GM18861 (cell line): ENCODE measurements around the gene RPS6KL1.
"Not testable (repeated sequence)": the region's sequence is repeated elsewhere in the genome, so short reads cannot be mapped to it uniquely, and the experiment has no call there.

ENCODE experiments used
- ATAC-seq: cut with Tn5 transposase; IDR thresholded peaks from one replicate; pipeline ENCODE4 v1.9.1; 2021; ENCODE audit not compliant: unreplicated experiment

Gene RPS6KL1

DNA sequence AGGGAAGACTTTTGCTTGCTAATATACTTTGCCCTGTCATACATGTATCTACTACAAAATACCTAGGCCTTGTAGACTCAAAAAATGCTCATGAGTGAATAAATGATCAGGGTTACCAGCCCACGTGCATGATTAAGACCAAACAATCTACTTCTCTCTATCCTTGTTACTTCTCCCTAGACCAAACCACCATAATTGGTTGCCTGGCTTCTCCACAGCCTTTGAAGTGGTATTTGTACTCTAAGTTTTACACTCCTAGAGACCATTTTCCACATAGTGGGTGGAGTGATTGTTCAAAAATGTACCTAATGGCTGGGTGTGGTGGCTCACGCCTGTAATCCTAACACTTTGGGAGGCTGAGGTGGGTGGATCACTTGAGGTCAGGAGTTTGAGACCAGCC, 14.1 kb upstream of the RPS6KL1 start:
- ATAC-seq = no peak

DNA sequence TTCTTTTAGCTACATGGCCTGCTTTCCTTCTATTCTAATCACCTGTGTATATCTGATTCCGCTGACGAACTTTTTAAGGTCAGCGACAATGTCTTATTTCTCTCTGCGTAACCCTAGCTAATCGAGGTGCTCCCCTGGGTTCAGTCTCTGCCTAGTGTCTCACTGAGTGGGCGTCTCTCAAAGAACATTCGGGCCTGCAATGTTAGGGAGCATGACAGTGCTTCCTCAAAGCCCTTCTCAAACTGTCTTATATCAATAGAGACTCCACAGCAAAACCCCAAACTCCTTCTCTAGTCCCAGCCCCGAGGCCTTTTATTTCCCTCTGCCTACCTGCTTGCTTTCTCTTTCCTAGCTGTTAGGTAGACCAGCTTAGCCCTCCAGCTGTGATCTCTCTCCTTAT, 13.7 kb upstream of the RPS6KL1 start:
- no peak for ATAC-seq

DNA sequence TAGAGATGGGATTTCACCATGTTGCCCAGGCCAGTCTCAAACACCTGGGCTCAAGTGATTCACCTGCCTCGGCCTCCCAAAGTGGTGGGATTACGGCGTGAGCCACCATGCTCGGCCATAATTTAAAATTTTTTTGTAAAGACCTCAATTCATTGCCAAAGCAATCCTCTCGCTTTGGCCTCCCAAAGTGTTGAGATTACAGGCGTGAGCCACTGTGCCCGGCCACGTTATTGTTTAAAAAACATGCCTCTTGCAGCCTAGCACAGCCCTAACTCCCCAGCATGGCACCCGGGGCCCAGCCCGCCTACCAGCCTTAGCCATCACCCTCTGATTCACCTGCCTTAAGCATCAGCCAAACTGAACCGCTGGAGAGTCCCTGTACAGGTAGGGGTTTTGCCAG, 13.1 kb upstream of the RPS6KL1 start:
- ATAC-seq = no peak

DNA sequence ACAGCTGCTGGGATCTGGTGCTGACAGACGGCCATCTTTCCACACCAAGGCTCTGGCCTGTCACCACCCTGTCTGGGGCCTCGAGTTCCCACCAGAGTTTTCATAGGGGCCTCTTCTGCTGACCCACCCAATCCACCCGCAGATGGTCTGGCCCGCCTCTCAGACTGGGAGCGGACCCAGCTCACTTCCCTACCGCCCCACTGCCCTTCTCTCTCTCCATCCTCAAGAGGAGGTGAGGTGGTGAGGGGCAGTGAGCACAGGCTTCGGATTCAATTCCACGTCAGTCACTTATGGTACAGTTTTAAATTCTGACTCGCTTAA, 12.3 kb upstream of the RPS6KL1 start:
- ATAC-seq = no peak

DNA sequence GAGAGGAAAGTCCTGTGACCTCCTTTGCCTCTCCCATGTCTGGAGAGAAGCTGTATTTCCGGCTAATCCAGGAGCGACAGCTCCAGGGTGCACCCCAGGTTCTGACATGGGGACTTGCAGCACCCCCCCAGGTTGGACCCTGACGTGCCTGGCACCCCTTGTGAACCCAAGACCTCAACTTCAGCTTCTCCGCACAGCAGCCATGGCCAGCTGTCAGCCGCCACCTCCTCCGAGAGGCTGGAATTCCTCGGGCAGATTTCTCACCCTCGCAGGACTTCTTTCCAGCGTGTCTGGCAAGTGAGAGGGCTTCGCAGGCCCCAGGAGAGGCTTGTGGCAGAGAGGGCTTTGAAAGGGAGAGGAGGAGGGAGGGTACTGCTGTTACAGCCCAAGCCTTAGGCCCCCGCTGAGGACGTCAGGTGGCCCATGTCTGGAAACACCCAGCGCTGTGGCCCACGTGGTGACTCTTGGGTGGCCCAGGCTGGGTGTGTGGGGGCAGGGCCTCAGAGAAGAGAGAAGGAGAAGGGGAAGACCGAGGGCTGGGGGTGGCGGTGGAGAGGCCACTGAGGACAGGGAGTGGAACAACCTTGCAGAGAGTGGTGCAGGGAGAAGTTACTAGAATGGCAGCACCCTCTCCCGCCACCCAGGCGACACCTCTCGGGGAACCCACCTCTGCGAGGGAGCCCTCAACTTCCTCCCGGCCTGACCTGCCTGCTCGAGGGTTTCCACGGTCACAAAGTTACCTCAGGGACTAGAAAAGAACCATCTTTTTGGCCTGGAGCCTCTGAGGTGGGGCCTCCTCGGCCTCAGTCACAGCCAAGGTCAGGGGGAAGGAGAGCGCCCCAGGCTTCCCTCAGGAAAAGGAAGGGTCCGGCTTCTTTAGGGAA, 11.7 kb upstream of the RPS6KL1 start:
- no peak for ATAC-seq

DNA sequence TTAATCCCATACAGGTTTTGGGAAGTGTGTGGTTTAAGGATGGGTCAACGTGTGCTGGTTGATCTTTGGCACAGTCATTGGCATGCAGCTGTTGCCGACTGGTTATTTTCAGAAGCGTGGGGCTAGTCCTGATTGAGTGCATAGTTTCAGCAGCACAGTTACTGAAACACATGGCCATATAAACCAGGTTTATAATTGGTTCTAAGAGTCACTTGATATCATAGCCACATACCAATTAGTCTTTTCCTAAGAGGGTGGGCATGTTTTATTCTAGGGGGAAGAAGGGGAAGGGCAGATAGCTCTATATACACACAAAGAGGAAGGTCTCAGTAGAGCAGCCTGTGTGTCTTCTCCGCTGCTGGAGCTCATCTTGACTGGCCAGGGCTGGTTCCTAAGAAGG, 11.0 kb upstream of the RPS6KL1 start:
- ATAC-seq = no peak

DNA sequence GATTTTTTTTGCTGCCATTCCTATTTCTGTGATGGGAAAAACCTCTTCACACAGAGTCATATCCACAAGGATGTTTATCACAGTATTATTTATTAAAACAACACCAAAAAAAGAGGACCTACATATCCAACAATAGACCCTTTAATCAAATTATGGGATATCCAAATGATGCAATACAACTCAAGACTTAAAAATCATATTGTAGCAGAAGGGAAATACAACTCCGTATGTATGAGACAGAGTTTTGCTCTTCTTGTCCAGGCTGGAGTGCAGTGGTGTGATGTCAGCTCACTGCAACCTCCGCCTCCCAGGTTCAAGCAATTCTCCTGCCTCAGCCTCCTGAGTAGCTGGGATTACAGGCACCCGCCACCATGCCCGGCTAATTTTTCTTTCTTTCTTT, 9.9 kb upstream of the RPS6KL1 start:
- ATAC-seq = not testable (repeated sequence)

DNA sequence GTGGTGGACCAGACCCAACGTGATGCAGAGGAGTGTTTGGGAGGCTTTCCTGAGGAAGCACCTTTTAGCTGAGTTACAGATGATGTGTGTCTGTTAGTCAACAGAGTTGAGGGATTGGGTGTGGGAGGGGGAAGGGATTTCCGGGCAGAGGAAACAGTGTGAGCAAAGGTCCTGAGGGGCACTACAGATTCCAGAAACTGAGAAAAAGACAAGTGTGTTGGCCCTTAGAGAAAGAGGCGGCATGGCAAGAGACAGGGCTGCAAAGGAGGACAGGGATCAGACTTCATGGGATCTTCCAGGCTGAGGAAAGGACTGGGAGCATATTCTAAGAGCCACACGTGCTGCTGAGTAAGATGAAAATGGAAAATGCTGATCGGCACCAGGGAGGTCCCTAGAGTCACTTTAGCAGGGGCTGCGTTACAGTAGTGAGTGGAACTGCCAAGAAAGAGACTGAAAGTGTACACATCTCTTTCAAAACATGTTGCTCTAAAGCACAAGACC, 9.4 kb upstream of the RPS6KL1 start:
- no peak for ATAC-seq

DNA sequence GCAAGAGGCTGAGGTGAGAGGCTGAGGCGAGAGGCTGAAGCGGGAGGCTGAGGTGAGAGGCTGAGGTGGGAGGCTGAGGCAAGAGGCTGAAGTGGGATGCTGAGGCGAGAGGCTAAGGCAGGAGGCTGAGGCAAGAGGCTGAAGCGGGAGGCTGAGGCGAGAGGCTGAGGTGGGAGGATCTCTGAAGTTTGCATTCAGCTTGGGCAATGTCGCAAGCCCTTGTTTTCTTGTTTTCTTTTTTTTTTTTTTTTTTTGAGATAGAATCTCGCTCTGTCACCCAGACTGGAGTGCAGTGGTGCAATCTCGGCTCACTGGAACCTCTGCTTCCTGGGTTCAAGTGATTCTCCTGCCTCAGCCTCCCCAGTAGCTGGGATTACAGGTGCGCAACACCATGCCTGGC, 8.7 kb upstream of the RPS6KL1 start:
- ATAC-seq = not testable (repeated sequence)

DNA sequence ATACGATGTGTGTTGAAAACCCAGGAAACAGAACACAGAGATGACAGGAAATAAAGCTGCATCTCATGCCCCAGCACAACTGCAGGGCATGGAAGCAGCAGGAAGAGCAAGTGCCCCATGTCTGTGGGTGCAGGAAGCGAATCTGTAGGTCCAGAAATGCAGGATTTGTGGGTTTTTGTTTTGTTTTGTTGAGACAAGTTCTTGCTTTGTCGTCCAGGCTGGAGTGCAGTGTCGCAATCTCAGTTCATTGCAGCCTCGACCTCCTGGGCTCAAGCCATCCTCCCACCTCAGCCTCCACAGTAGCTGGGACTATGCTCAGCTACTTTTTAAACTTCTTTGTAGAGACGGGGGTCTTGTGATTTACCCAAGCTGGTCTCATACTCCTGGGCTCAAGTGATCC, 6.2 kb upstream of the RPS6KL1 start:
- no peak for ATAC-seq

DNA sequence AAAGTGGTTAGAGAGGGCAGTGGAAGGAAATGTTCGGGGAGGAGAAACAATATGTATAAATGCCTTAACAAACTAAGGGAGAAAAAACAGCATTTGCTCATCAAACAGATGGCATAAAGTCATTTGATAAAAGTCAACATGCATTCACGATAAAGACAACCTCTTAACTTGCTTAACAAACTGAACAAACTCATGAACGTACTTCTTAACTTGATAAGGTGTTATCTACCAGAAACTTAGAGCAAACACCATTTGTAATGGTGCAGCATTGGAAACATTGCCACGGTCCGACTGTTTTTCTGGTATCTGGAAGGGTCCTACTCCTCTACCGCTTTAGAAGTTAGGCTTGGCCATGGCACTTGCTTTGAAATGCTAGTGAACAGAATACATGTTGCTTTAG, 4.2 kb upstream of the RPS6KL1 start:
- ATAC-seq = no peak

DNA sequence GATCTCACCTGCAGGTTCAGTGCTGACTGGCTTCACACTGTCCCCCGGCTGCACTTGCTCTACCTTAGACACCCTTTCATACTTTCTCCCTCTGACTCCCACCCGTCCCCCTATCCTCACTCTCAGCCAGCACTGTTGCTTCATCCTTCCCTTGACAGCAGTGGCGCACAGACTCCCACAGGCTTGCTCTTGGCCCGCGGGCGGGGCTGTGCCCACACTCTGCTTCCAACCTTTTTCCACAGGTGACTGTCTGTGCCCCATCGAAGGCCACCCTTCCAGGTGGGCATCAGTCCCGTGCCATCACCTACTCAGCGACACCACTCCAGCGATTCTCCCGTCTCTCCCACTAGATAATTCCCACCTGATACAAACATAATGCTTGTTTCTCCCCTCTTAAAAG, 1.0 kb upstream of the RPS6KL1 start:
- no peak for ATAC-seq

DNA sequence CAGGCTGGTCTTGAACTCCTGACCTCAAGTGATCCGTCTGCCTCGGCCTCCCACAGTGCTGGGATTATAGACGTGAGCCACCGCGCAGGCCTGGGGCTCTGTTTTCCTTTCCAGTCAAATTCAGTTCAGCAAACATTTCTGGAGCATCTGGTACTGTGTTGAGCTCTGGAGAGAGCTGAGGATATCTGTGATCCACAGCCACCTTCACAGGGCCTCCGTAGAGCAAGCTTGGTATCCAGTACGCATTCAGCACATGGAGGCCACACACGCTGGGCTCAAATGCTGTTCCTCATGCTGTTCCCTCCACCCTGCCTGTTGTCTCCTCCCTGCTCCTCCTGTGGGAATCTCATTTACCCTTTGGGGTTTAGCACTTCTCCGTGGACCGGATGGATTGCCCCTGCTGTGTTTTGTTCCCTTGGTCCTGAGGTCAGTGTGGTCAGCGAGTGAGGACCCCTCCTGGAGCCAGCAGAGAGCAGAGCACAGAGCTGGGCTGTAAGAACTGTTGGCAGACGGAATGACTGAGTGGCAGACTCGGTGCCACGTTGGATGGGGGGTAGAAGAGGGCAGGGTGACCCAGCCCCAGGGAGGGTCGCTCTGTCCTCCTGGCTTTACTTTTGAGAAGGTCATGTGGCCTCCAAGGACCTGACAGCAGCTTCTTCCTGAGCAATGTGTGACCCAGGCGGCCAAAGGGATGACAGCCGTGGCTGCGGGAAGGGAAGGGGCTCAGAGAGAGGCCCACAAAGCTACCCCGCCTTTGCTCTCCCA, 891 bp downstream of the RPS6KL1 start:
- no peak for ATAC-seq

DNA sequence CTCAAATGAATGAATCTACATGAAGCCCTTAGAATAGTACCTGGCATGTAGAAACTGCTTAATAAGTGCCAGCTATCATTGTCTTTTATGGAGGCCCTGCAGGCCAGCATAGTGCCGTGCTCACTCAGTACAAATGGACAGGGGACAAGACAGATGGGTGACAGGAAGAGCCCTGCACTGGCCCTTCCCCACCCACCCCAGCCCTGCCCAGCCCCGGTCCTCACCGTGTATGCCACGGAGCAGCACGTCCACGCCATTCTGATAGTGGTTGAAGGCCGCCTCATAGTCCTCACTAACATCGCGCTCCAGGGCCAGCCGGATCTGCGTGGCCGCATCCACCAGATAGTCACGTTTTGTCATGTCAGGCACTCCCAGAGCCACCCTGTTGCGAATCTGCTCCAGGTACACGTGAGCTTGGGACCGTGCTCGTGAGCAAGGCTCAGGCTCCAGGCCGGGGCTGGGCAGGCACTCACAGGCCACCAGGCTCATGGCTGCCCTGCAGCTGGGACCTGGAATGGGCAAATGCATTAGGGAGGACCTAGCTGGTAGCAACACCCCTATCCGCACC, 1.9 kb downstream of the RPS6KL1 start:
- ATAC-seq = no peak

DNA sequence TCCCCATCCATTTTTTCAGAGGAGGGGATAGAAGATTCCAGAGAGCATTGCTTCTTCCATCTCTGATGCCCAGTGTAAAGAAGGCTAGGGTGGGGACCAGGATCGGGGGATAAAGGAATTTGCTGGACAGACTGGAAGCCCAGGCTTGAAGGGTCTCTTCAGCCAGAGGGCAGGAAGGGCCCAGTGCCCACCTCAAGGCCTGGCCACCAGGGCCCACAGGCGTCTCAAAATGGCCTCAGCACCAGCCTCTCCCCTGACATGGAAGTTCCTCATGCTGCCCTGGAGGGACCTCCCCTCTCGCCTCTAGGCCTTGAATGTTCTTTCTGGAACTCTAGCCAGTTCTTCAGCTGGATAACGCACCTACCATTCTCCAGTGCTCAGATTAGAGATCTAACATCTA, 2.8 kb downstream of the RPS6KL1 start:
- ATAC-seq = no peak

DNA sequence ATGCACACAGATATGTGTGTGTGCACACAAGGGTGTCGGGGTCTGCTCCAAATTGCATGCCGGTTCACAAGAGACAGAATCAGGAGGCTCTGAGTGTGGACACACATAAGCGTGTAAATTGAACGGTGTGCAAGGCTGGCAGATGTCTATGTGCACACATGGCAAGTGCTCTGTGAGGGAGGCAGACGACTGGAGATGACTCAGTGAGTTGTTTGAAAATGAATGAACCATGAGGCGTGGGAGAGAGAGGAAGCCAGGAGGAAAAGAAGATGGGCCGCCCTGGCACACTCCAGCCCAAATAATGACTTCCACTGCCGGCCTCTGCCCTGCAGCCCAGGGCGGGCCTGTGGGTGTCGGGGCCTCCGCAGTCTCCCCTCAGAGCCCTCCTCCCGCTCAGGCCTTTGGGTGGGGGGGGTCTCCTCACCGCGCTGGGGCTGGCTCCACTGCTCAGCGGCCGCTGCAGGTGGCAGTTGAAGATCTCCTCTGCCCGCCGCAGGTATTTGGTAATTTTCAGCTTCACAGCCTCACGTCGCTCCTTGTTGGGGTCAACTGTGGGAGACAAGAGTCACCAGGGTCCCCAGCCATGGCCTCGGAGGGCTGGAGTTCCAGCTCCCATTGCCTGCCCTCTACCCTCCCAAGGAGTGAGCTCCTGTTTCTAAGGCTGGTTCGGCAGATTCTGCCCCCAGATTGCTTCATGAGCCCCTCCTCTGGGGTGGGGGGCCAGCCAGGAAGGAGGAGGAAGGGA, 3.5 kb downstream of the RPS6KL1 start:
- ATAC-seq = no peak

DNA sequence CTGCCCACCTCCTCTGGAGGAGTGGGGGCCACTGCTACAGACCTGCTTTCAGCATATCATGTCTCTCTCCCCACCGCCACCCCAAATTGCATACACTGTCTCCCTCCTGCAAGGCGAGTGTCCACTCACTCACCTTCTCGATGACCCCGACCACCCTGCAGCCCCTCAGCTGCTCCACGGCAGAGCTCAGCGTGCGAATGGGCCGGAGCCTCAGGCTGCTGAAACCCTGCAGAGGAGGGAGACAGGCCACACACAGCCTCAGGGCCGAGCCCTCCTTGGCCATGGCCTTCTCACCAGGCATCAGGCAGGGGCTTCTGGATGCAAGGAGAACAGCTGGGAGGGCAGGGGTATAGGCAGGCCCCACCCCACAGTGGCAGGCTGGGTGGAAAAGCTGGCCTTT, 4.7 kb downstream of the RPS6KL1 start:
- no peak for ATAC-seq

DNA sequence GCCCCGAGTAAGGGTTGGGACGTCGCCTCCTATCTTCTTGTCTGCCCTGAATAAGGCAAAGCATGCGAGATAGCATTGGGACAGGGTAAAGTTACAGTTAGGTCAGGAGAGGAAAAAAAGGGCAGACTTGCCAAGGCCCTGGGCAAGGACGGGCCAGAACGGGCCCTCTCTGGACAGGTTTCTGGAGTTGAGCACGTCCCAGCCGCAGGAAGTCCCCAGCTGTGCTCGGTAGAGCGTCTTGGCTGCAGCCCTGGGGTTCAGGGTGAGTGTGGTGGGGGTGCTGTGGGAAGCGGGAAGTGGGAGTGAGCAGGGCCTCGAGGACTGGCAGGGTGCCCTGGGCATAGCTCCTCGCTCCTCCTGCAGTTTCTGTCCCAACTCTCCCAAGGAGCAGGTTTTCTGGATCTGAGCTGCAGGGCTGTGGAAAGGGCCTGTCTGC, 5.4 kb downstream of the RPS6KL1 start:
- ATAC-seq = no peak

DNA sequence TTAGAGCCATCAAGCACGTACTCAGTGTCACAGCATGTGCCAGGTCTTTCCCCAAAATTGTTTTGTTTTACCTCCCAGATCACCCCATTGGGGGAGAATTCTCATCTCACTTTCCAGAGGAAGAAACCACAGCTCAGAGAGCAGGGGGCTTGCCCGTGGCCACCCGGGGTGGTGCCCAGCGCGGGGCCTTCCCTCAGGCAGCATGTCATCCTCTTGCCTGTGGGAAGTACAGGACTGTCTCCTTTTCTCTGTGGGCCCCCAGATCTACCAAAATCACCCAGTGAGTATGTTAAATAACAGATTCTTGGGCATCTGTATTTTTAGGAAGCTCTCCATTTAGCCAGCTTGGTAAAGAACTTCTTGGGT, 5.9 kb downstream of the RPS6KL1 start:
- ATAC-seq = no peak

DNA sequence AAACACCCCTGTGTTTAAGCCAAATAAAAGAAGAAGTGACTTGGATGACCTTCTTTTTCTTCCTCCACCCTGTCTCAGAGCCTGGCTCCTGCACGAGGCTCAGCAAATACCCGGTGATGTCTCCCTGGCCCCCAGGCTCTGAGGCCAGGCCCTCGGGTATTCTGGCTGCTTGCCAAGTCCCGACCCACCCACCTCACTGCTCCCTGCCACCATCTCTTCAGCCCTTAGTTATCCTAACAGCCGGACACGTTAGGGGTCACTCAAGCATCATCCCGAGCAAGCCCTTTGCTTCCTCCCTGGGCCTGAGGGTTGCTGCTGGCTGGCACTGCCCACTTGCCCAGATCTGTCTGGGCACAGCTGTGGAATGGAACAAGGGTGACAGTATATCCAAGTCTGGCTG, 7.2 kb downstream of the RPS6KL1 start:
- no peak for ATAC-seq

DNA sequence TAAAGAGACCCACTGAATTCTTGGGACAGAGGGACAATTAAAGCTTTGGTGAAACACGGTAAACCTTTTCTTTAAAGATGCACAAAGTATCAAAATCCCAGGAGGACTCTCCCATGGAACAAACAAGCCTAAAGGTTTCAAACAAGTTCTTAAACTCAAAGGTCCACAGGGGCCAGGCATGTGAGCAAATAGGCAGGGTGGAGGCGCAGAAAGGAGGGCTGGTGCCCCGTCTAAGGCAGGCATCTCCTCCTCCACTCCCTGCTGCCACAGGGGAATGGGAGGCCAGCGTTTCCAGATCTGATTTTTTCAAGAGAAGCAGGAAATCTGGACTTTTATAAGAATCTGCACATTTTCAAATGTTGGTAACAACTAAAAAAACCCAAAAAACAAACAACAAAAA, 7.6 kb downstream of the RPS6KL1 start:
- ATAC-seq = no peak
